C4-2B (cell line): ENCODE measurements around the gene TIGD7.
A peak's percentile ranks its signal among the peaks of the same experiment; 100 is the strongest.

ENCODE experiments used
- H3K27ac ChIP-seq: fragments of 450-650 bp; 2 replicates; pipeline ENCODE4 v1.5.1; 2017
- ZFX ChIP-seq: fragments of 450-650 bp; IDR thresholded peaks from 2 replicates; pipeline ENCODE4 v1.6.1; 2017
- TF ChIP-seq, protein P1 (sequence below): fragments of 450-650 bp; conservative IDR thresholded peaks from 2 replicates; pipeline ENCODE4 v1.5.1; 2017; ENCODE audit warnings: mild to moderate bottlenecking

TIGD7 gene

GRCh38 chr16:3292604-3293003 lies 12.6 kb downstream of the TIGD7 start:
- no peak overlapping the region for H3K27ac ChIP-seq
- TF ChIP-seq, protein P1, sequence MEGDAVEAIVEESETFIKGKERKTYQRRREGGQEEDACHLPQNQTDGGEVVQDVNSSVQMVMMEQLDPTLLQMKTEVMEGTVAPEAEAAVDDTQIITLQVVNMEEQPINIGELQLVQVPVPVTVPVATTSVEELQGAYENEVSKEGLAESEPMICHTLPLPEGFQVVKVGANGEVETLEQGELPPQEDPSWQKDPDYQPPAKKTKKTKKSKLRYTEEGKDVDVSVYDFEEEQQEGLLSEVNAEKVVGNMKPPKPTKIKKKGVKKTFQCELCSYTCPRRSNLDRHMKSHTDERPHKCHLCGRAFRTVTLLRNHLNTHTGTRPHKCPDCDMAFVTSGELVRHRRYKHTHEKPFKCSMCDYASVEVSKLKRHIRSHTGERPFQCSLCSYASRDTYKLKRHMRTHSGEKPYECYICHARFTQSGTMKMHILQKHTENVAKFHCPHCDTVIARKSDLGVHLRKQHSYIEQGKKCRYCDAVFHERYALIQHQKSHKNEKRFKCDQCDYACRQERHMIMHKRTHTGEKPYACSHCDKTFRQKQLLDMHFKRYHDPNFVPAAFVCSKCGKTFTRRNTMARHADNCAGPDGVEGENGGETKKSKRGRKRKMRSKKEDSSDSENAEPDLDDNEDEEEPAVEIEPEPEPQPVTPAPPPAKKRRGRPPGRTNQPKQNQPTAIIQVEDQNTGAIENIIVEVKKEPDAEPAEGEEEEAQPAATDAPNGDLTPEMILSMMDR = no peak

DNA sequence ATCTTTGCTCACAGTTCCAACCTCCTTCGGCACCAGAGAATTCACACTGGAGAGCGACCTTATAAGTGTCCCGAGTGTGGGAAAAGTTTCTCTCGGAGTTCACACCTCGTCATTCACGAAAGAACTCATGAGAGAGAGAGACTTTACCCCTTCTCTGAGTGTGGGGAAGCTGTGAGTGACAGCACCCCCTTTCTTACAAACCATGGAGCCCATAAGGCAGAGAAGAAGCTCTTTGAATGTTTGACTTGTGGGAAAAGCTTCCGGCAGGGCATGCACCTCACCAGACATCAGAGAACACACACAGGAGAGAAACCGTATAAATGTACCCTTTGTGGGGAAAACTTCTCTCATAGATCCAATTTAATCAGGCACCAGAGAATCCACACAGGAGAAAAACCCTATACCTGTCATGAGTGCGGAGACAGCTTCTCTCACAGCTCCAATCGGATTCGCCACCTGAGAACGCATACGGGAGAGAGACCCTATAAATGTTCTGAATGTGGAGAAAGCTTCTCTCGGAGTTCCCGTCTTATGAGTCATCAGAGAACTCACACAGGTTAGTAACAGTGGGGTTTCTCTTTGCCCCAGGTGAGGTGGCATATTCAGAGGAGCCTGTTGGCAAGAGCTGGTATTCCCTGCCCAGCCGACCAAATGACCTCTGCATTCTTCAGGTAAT lies 15.1 kb downstream of the TIGD7 start:
- no peak for TF ChIP-seq ZFX
- TF ChIP-seq, protein P1 = no peak
- no peak overlapping the region for H3K27ac ChIP-seq

- H3K27ac ChIP-seq = no peak overlapping the region
- no peak for TF ChIP-seq ZFX
- TF ChIP-seq, protein P1 = no peak
Observed at GRCh38 chr16:3285131-3285530, 20.1 kb downstream of the TIGD7 start.

- TF ChIP-seq ZFX = peak; percentile 78
- TF ChIP-seq, protein P1 = no peak
- peak overlapping the region; percentile 92 for H3K27ac ChIP-seq
Observed at GRCh38 chr16:3283543-3284447, 21.4 kb downstream of the TIGD7 start.

DNA sequence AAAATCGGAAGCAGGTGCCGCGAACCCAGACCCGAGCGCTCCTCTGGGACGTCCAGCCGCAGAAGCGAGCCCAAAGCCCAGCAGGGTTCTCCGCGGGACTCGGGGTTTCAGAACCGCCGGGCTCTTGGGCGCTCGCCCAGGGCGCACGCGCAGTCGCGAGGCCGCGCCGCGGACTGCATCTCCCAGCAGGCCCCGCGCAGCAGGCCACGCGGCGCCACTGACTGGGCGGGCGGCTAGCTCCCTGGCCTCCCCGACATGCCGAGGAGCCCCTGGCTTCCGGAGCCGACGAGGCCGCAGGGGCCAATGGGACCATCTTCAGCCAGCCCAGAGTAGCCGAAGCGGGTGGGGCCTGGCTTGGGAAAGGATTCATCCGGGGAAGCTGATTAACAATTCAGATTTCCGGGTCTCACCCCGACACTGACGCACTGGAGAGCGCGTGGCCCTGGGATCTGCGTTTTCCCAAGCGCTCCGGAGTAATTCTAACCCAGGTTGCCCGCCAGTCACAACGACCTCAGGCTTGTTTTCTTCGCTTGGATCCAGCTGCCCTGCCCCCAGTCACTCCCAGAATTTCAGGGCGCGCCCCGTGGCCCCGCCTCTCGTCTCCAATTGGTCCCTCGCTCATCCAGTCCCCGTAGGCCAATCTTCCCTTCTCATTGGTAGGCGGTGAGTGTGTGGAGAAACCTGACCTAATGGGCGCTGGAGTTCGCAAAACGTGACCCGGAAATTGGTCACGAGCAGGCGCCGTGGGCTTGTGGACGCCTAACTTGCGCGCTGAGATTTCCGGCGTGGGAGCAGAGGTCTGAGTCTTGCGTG lies 22.3 kb downstream of the TIGD7 start, which contains the start of gene ZNF263:
Gene ZNF263 (plus strand): TSS at position 762 of the 813 bp plus-strand sequence. CDS start 328 bp downstream, outside the sequence.
- H3K27ac ChIP-seq = peak within 1 kb of the TSS; percentile 92
- TF ChIP-seq, protein P1 = no peak
- no peak for TF ChIP-seq ZFX

DNA sequence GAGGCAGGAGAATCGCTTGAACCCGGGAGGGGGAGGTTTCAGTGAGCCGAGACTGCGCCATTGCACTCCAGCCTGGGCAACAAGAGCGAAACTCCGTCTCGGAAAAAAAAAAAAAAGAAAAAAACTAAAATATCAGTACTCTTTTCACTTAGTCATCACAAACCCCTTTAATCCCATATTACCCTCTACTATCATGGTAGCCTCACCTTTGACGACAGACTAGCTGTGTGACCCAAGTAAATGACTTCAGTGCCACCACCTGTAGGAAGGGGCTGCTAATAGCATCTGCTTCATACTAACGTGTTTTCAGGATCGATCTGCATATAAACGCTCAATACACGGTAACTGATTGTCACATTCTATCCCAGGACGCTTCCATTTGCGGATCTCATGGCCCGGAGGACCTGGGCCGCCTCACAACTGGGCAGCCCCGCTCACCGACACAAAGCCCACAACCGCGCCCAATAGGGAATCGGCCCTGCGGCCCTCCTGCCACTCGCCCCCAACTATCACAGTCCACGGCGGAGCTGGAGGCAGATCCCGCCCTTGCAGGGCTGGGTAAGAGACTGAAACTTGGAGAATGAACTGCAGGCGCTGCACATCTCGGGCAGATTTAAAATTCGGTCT lies 23.0 kb downstream of the TIGD7 start:
- H3K27ac ChIP-seq = peak overlapping the region; percentile 92
- TF ChIP-seq, protein P1 = no peak
- peak; percentile 33 for TF ChIP-seq ZFX
